ENCODE results near the gene CSMD2.

DNA sequence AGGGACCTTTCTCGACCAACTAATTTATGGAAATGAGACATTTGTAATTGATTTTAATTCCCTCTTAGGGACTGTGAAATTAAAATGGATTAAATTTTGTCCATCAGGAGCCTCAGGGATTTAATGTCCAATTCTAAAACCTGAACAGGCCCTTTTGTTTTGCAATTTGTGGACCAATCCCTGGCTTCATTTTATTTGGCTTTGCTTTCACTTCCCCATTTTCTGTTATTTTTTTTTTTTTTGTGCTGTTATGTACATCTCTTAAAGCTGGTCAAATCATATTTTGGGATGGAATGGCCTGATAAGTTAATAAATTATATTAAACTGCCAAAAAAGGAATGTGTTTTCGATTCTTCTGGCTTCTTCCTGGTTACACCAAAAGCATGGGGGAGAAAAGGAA lies 663.7 kb downstream of the CSMD2 start:
- TF ChIP-seq EZH2phosphoT487 (IDR thresholded peaks at IDR 0.05) (no peak), EZH2 (IDR thresholded peaks at IDR 0.05) (no peak)
- TF ChIP-seq, protein P1, sequence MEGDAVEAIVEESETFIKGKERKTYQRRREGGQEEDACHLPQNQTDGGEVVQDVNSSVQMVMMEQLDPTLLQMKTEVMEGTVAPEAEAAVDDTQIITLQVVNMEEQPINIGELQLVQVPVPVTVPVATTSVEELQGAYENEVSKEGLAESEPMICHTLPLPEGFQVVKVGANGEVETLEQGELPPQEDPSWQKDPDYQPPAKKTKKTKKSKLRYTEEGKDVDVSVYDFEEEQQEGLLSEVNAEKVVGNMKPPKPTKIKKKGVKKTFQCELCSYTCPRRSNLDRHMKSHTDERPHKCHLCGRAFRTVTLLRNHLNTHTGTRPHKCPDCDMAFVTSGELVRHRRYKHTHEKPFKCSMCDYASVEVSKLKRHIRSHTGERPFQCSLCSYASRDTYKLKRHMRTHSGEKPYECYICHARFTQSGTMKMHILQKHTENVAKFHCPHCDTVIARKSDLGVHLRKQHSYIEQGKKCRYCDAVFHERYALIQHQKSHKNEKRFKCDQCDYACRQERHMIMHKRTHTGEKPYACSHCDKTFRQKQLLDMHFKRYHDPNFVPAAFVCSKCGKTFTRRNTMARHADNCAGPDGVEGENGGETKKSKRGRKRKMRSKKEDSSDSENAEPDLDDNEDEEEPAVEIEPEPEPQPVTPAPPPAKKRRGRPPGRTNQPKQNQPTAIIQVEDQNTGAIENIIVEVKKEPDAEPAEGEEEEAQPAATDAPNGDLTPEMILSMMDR (IDR thresholded peaks at IDR 0.05) = no peak

All from neural progenitor cell (in vitro differentiated cells).